Measurements from ENCODE around the gene HIP1R.

The HIP1R gene

GRCh38 chr12:122873540-122873939 is 38.3 kb downstream of the HIP1R start:
- TF ChIP-seq NFIC (IDR thresholded peaks at IDR 0.05), result no peak
- TF ChIP-seq RAD21 (IDR thresholded peaks at IDR 0.05; ENCODE audit: low read depth), result no peak
- TF ChIP-seq EGR1 (IDR thresholded peaks at IDR 0.05), result no peak
- TF ChIP-seq ZBTB7A (IDR thresholded peaks at IDR 0.05; ENCODE audit: low read depth), result no peak
- TF ChIP-seq, protein P1, sequence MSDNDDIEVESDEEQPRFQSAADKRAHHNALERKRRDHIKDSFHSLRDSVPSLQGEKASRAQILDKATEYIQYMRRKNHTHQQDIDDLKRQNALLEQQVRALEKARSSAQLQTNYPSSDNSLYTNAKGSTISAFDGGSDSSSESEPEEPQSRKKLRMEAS (IDR thresholded peaks at IDR 0.05), result no peak
- no peak for TF ChIP-seq FOXM1 (IDR thresholded peaks at IDR 0.05; ENCODE audit: borderline replicate concordance, low read depth)
- TF ChIP-seq TCF12 (IDR thresholded peaks at IDR 0.05; ENCODE audit: low read depth), result no peak
- no peak for TF ChIP-seq EP300 (IDR thresholded peaks at IDR 0.05; ENCODE audit: borderline replicate concordance)
- TF ChIP-seq TAF1 (IDR thresholded peaks at IDR 0.05; ENCODE audit: low read depth), result no peak
- no peak for TF ChIP-seq TEAD4 (IDR thresholded peaks at IDR 0.05)
- TF ChIP-seq, protein P2, sequence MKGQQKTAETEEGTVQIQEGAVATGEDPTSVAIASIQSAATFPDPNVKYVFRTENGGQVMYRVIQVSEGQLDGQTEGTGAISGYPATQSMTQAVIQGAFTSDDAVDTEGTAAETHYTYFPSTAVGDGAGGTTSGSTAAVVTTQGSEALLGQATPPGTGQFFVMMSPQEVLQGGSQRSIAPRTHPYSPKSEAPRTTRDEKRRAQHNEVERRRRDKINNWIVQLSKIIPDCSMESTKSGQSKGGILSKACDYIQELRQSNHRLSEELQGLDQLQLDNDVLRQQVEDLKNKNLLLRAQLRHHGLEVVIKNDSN (IDR thresholded peaks at IDR 0.05), result no peak
- no peak for TF ChIP-seq REST (IDR thresholded peaks at IDR 0.05; ENCODE audit: low read depth)
- no peak for TF ChIP-seq YY1 (IDR thresholded peaks at IDR 0.05; ENCODE audit: low read depth)
- TF ChIP-seq CEBPB (IDR thresholded peaks at IDR 0.05), result no peak
- TF ChIP-seq CREB1 (IDR thresholded peaks at IDR 0.05; ENCODE audit: low read depth), result no peak

GRCh38 chr12:122874081-122874480 is 38.8 kb downstream of the HIP1R start:
- TF ChIP-seq, protein P1 (IDR thresholded peaks at IDR 0.05), result no peak
- TF ChIP-seq ZBTB7A (IDR thresholded peaks at IDR 0.05; ENCODE audit: low read depth) (no peak), TEAD4 (IDR thresholded peaks at IDR 0.05) (no peak), CREB1 (IDR thresholded peaks at IDR 0.05; ENCODE audit: low read depth) (no peak), TAF1 (IDR thresholded peaks at IDR 0.05; ENCODE audit: low read depth) (no peak), EGR1 (IDR thresholded peaks at IDR 0.05) (no peak), CEBPB (IDR thresholded peaks at IDR 0.05) (no peak), REST (IDR thresholded peaks at IDR 0.05; ENCODE audit: low read depth) (no peak), FOXM1 (IDR thresholded peaks at IDR 0.05; ENCODE audit: borderline replicate concordance, low read depth) (no peak)
- TF ChIP-seq, protein P2 (IDR thresholded peaks at IDR 0.05), result no peak

DNA sequence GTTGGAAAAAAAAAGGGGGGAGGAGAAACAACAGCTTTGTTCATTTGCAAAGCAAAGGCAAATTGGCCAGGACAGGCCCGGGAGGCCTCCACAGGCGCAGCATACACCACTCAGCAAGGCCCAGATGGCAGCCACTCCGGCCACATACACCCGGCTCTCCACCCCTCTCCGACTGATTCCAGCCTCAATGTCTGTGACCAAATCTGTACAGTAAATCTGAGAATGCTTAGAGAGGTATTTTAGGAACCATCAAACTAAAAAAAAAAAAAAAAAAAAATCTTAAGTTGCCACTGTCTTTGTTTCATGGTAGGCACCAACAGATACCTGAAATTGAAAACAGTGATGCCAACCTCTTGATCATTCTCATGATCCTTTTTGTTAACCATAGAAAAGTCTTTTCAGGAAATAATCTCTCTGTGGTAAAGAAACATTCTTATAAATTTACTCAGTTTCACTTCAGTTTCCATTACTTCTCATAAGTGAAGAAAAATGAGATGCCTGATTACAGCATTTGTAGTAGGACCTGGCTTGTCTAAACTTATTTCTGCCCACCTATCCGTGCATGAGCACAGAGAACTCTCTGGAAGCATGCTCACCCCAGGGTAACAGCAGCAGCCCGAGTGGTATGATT is 40.4 kb downstream of the HIP1R start:
- TF ChIP-seq CEBPB (IDR thresholded peaks at IDR 0.05) (no peak), CREB1 (IDR thresholded peaks at IDR 0.05; ENCODE audit: low read depth) (no peak), YY1 (IDR thresholded peaks at IDR 0.05; ENCODE audit: low read depth) (no peak), EP300 (IDR thresholded peaks at IDR 0.05; ENCODE audit: borderline replicate concordance) (no peak), TCF12 (IDR thresholded peaks at IDR 0.05; ENCODE audit: low read depth) (no peak), TAF1 (IDR thresholded peaks at IDR 0.05; ENCODE audit: low read depth) (no peak), RAD21 (IDR thresholded peaks at IDR 0.05; ENCODE audit: low read depth) (no peak), NFIC (IDR thresholded peaks at IDR 0.05) (no peak), ZBTB7A (IDR thresholded peaks at IDR 0.05; ENCODE audit: low read depth) (no peak), REST (IDR thresholded peaks at IDR 0.05; ENCODE audit: low read depth) (no peak), FOXM1 (IDR thresholded peaks at IDR 0.05; ENCODE audit: borderline replicate concordance, low read depth) (no peak)

- no peak for TF ChIP-seq TEAD4 (IDR thresholded peaks at IDR 0.05)
- no peak for TF ChIP-seq TAF1 (IDR thresholded peaks at IDR 0.05; ENCODE audit: low read depth)
- TF ChIP-seq ZBTB7A (IDR thresholded peaks at IDR 0.05; ENCODE audit: low read depth), result no peak
- TF ChIP-seq EP300 (IDR thresholded peaks at IDR 0.05; ENCODE audit: borderline replicate concordance), result no peak
- TF ChIP-seq, protein P1 (IDR thresholded peaks at IDR 0.05), result no peak
- TF ChIP-seq FOXM1 (IDR thresholded peaks at IDR 0.05; ENCODE audit: borderline replicate concordance, low read depth), result no peak
- TF ChIP-seq REST (IDR thresholded peaks at IDR 0.05; ENCODE audit: low read depth), result no peak
These were observed 41.5 kb downstream of the HIP1R start for GRCh38 chr12:122876731-122877130.

All from Ishikawa (cell line).